Mammary epithelial cell (primary cell): ENCODE data around the gene THAP4.

Source experiments
- CTCF ChIP-seq, 2 donors: IDR thresholded peaks in 1 of 2; conservative IDR thresholded peaks in 1 of 2; 2 replicates each; pipeline ENCODE4 v1.5.1; 2011 to 2012; ENCODE audit warnings: inconsistent platforms in 2 of 2, low read length in 2 of 2, mild to moderate bottlenecking in 2 of 2, control low read depth in 1 of 2, low read depth in 1 of 2; ENCODE audit not compliant: insufficient read depth in 1 of 2; ENCODE audit errors: extremely low read depth in 1 of 2
- EZH2 ChIP-seq: IDR thresholded peaks from 2 replicates; pipeline ENCODE4 v1.6.1; 2012; ENCODE audit warnings: low read length, inconsistent platforms, borderline replicate concordance

GRCh38 chr2:241633561-241633960, 3.4 kb downstream of the THAP4 start:
- no peak for TF ChIP-seq CTCF (conservative IDR thresholded peaks at IDR 0.05 in 1 of 2, IDR thresholded peaks at IDR 0.05 in 1 of 2; ENCODE audit: extremely low read depth in 1 of 2, insufficient read depth in 1 of 2, low read depth in 1 of 2, low read length in 2 of 2)
- TF ChIP-seq EZH2, result no peak
